ENCODE data around the gene C16orf82. TPM values are rescaled to one million over a fixed set of nuclear protein-coding genes. Genes with fewer than 3 reads are reported as not detected.

C16orf82 gene
- total and polyA plus RNA-seq, 7 experiments from 2014 or later, result not detected

DNA sequence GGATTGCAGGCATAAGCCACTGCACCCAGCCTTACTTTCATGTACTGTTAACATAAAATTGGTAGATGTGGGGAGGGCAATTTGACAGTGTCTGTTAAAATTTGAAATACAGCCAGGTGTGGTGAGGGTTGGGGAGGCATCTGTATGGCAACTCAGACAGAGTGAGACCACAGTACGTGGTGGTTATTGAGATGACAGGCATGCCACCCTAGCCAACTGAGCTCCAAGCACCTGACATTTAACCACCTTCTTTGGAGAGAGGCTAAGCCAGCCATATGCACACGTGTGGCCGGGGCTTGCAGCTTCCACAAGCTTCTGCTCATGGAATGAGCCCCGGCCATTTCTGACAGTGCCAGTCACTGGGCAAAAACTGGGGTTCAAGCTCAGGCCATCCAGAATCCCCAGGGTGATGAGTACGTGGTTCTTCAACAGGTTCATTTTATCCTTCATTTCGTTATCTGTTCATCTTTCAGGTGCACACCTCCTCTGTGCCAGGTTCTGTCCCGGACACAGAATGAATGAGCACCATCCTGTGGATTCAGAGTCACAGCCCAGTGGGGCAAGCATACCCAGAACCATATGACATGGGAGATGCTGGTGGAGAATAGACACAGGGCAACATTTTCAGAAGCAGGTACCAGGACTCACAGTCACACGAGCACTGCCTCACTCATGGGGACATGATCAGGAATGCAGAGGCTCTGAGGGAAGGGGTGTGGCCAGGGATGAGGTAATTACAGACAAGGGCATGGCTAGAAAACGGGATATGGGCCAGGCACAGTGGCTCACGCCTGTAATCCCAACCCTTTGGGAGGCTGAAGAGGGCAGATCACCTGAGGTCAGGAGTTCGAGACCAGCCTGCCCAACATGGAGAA, 36.2 kb downstream of the C16orf82 start:
- intact Hi-C loops (cut with micrococcal nuclease), result no loop called here
- Mint-ChIP-seq H3K27ac (peak overlapping the region in 1 of 9 donors; percentile 68), H3K9me3 (peaks cover 0 to 6% (median 0%) of the 10 kb centered on the region in 11 donors), H3K27me3 (peaks cover 0 to 10% (median under 1%) of the 10 kb centered on the region in 5 donors), H3K4me3 (no peak overlapping the region), H3K4me1 (peaks cover 0 to 5% (median 0%) of the 10 kb centered on the region in 7 donors), H3K36me3 (no peaks in the 10 kb centered on the region)
- H3K4me3 ChIP-seq (ENCODE audit: low read length), result no peak overlapping the region
- H3K27me3 ChIP-seq (ENCODE audit: control insufficient read depth in 2 of 2, insufficient read depth in 2 of 2, low read length in 2 of 2), result no peaks in the 10 kb centered on the region
- ChIA-PET CTCF (no interaction called here), POLR2A (no interaction called here)
- DNase-seq (no peak), ATAC-seq (no peak)
- H3K27ac ChIP-seq (ENCODE audit: low read depth, low read length), result no peak overlapping the region
- H3K36me3 ChIP-seq (ENCODE audit: control insufficient read depth in 2 of 3, insufficient read depth in 3 of 3, low read length in 3 of 3), result no peaks in the 10 kb centered on the region
- H3K4me1 ChIP-seq (ENCODE audit: control insufficient read depth in 2 of 2, insufficient read depth in 2 of 2, low read length in 2 of 2), result no peaks in the 10 kb centered on the region
- H3K9me3 ChIP-seq (ENCODE audit: control insufficient read depth in 2 of 3, low read length in 3 of 3), result no peaks in the 10 kb centered on the region

DNA sequence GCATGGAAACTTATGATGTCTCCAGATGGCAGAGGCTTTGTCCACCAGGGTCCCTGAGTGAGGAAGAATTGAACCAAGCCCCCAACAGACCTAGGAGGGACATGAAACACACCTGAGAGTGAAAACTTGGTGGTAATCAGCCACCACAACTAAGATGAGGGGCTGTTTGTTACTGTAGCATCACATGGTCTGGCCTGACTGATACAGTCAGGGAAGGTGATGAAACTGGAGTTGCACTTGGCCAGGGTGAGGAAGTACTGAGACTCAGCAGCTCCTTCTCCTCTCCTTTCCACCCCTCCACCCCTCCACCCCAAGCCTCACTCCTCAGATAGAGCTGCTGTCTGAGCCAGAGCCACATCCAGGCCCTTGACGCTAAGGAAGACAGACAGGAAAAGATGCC, 37.2 kb downstream of the C16orf82 start:
- ATAC-seq, result no peak
- H3K9me3 ChIP-seq (ENCODE audit: control insufficient read depth in 2 of 3, low read length in 3 of 3), result no peaks in the 10 kb centered on the region
- intact Hi-C loops (cut with micrococcal nuclease), result no loop called here

DNA sequence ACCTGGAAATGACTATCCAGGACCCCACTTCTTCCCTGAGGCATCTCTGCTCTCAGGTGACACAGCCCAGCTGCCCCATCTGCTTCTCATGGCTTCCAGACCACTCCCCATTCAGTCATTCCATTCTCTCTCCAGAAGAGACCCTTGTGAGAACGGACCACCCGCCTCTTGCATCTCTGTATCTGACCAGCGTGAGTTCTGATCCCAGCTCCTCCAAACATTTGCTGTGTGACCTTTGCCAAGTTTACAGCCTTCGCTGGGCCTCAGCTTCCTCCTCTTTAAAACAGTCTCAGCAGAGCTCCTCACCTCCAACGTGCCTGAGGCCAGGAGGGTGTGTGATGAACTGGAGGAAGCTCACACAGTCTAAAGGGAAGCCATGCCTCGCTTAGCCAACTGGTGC, 39.6 kb downstream of the C16orf82 start:
- Histone ChIP-seq H3K36me3 (ENCODE audit: control insufficient read depth in 2 of 3, insufficient read depth in 3 of 3, low read length in 3 of 3) (no peaks in the 10 kb centered on the region), H3K4me1 (ENCODE audit: control insufficient read depth in 2 of 2, insufficient read depth in 2 of 2, low read length in 2 of 2) (peaks cover 6 to 9% of the 10 kb centered on the region in 2 donors), H3K27ac (ENCODE audit: low read depth, low read length) (no peak overlapping the region), H3K9me3 (ENCODE audit: control insufficient read depth in 2 of 3, low read length in 3 of 3) (no peaks in the 10 kb centered on the region), H3K27me3 (ENCODE audit: control insufficient read depth in 2 of 2, insufficient read depth in 2 of 2, low read length in 2 of 2) (no peaks in the 10 kb centered on the region), H3K4me3 (ENCODE audit: low read length) (no peak overlapping the region)
- intact Hi-C loops (cut with micrococcal nuclease), result no loop called here
- H3K27ac Mint-ChIP-seq, result peak overlapping the region in 1 of 9 donors; percentile 27
- H3K27me3 Mint-ChIP-seq, result peaks cover 0 to 3% (median 0%) of the 10 kb centered on the region in 5 donors
- ChIA-PET CTCF (no interaction called here), POLR2A (interaction anchor here (0.6 kb wide), 1 partner anchor 10 kb away, joined by 4 read pairs; no protein-coding TSS in a partner anchor)
- DNase-seq (no peak), ATAC-seq (no peak)
- no peak overlapping the region for H3K4me3 Mint-ChIP-seq
- peaks cover 0 to 3% (median 0%) of the 10 kb centered on the region in 11 donors for H3K9me3 Mint-ChIP-seq
- H3K36me3 Mint-ChIP-seq, result no peaks in the 10 kb centered on the region
- peaks cover 0 to 9% (median 5%) of the 10 kb centered on the region in 7 donors for H3K4me1 Mint-ChIP-seq

More for the DNA sequence above, 37.2 kb downstream of the C16orf82 start:
- no peak overlapping the region for H3K4me3 Mint-ChIP-seq
- H3K27me3 Mint-ChIP-seq, result peaks cover 0 to 6% (median 2%) of the 10 kb centered on the region in 5 donors
- H3K4me1 Mint-ChIP-seq, result peaks cover 0 to 5% (median 0%) of the 10 kb centered on the region in 7 donors
- POLR2A ChIA-PET, result no interaction called here
- CTCF ChIA-PET, result no interaction called here
- no peak overlapping the region for H3K4me3 ChIP-seq (ENCODE audit: low read length)
- no peak overlapping the region for H3K27ac Mint-ChIP-seq
- peaks cover 0 to 6% (median 0%) of the 10 kb centered on the region in 11 donors for H3K9me3 Mint-ChIP-seq
- no peaks in the 10 kb centered on the region for H3K36me3 ChIP-seq (ENCODE audit: control insufficient read depth in 2 of 3, insufficient read depth in 3 of 3, low read length in 3 of 3)
- no peaks in the 10 kb centered on the region for H3K36me3 Mint-ChIP-seq
- no peak overlapping the region for H3K27ac ChIP-seq (ENCODE audit: low read depth, low read length)
- peaks cover 0 to 2% of the 10 kb centered on the region in 2 donors for H3K4me1 ChIP-seq (ENCODE audit: control insufficient read depth in 2 of 2, insufficient read depth in 2 of 2, low read length in 2 of 2)
- H3K27me3 ChIP-seq (ENCODE audit: control insufficient read depth in 2 of 2, insufficient read depth in 2 of 2, low read length in 2 of 2), result no peaks in the 10 kb centered on the region
- DNase-seq, result no peak

DNA sequence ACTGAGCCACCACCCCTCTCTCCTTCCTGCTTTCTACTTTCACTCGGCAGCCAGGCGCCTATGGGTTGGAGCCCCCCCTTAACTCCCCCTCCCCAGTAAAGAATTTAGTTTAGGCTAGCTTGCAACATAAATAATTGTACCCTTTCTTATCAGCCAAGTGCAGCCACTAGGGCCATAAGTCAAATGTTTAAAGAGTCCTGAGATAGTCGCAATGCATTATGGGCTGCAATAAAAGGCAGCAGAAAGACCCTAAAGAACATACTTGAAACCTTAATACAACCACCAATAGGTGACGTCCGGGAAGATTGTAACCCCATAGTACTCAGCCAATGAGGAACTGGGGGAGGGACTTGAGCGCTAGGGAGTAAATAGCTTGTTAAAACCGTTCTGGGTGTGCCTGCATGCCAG, 40.5 kb downstream of the C16orf82 start:
- Mint-ChIP-seq H3K27ac (no peak overlapping the region), H3K27me3 (peaks cover 0 to 3% (median 0%) of the 10 kb centered on the region in 5 donors), H3K4me3 (no peak overlapping the region), H3K4me1 (peaks cover 0 to 11% (median 6%) of the 10 kb centered on the region in 7 donors), H3K36me3 (no peaks in the 10 kb centered on the region), H3K9me3 (peaks cover 0 to 3% (median 0%) of the 10 kb centered on the region in 11 donors)
- ChIA-PET CTCF (no interaction called here), POLR2A (no interaction called here)
- no peaks in the 10 kb centered on the region for H3K27me3 ChIP-seq (ENCODE audit: control insufficient read depth in 2 of 2, insufficient read depth in 2 of 2, low read length in 2 of 2)
- no peak overlapping the region for H3K27ac ChIP-seq (ENCODE audit: low read depth, low read length)
- ATAC-seq, result no peak
- intact Hi-C loops (cut with micrococcal nuclease), result no loop called here
- no peak overlapping the region for H3K4me3 ChIP-seq (ENCODE audit: low read length)
- no peak for DNase-seq
- peaks cover 6 to 9% of the 10 kb centered on the region in 2 donors for H3K4me1 ChIP-seq (ENCODE audit: control insufficient read depth in 2 of 2, insufficient read depth in 2 of 2, low read length in 2 of 2)
- no peaks in the 10 kb centered on the region for H3K9me3 ChIP-seq (ENCODE audit: control insufficient read depth in 2 of 3, low read length in 3 of 3)
- H3K36me3 ChIP-seq (ENCODE audit: control insufficient read depth in 2 of 3, insufficient read depth in 3 of 3, low read length in 3 of 3), result no peaks in the 10 kb centered on the region

DNA sequence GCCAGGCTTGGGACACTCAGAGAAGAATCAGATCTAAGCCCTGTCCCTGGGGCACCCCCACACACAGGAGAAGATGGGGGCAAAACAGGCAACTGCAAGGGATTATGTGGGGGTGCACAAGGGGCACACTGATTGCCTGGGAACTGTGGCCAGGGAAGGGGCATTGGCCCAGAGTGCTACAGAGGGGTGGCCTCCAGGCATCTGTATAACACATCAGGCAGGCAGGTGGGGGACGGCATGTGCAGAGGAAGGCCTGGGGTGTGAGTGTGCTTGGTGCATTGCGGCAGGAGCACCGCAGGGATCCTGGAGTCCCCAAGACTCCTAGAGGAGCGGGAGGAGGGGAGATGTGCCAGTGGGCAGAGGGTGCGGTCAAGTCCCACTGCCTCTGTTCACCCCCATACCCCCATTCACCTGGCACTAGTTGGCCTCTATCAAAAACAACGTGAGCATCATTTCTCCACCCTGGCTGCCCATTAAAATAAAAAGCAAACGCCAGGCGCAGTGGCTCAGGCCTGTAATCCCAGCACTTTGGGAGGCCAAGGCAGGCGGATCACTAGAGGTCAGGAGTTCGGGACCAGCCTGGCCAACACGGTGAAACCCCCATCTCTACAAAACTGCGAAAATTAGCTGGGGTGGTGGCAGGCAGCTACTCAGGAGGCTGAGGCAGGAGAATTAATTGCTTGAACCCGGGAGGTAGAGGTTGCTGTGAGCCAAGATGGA, 41.5 kb downstream of the C16orf82 start:
- H3K27ac ChIP-seq (ENCODE audit: low read depth, low read length), result no peak overlapping the region
- no peak for ATAC-seq
- Mint-ChIP-seq H3K4me1 (peaks cover 0 to 13% (median 6%) of the 10 kb centered on the region in 7 donors), H3K9me3 (peaks cover 0 to under 1% (median 0%) of the 10 kb centered on the region in 11 donors), H3K27ac (peak overlapping the region in 1 of 9 donors; percentile 80), H3K27me3 (peaks cover 0 to 4% (median 0%) of the 10 kb centered on the region in 5 donors), H3K4me3 (peak overlapping the region in 3 of 10 donors; percentile 26 to 62 (median 45)), H3K36me3 (no peaks in the 10 kb centered on the region)
- no peaks in the 10 kb centered on the region for H3K36me3 ChIP-seq (ENCODE audit: control insufficient read depth in 2 of 3, insufficient read depth in 3 of 3, low read length in 3 of 3)
- no peaks in the 10 kb centered on the region for H3K9me3 ChIP-seq (ENCODE audit: control insufficient read depth in 2 of 3, low read length in 3 of 3)
- ChIA-PET POLR2A (no interaction called here), CTCF (no interaction called here)
- no peak overlapping the region for H3K4me3 ChIP-seq (ENCODE audit: low read length)
- intact Hi-C loops (cut with micrococcal nuclease), result loop anchor here (2.0 kb wide), 3 partner anchors 349 to 1831 kb away; no protein-coding TSS in a partner anchor
- H3K27me3 ChIP-seq (ENCODE audit: control insufficient read depth in 2 of 2, insufficient read depth in 2 of 2, low read length in 2 of 2), result no peaks in the 10 kb centered on the region
- DNase-seq, result no peak
- H3K4me1 ChIP-seq (ENCODE audit: control insufficient read depth in 2 of 2, insufficient read depth in 2 of 2, low read length in 2 of 2), result peaks cover 6 to 9% of the 10 kb centered on the region in 2 donors

DNA sequence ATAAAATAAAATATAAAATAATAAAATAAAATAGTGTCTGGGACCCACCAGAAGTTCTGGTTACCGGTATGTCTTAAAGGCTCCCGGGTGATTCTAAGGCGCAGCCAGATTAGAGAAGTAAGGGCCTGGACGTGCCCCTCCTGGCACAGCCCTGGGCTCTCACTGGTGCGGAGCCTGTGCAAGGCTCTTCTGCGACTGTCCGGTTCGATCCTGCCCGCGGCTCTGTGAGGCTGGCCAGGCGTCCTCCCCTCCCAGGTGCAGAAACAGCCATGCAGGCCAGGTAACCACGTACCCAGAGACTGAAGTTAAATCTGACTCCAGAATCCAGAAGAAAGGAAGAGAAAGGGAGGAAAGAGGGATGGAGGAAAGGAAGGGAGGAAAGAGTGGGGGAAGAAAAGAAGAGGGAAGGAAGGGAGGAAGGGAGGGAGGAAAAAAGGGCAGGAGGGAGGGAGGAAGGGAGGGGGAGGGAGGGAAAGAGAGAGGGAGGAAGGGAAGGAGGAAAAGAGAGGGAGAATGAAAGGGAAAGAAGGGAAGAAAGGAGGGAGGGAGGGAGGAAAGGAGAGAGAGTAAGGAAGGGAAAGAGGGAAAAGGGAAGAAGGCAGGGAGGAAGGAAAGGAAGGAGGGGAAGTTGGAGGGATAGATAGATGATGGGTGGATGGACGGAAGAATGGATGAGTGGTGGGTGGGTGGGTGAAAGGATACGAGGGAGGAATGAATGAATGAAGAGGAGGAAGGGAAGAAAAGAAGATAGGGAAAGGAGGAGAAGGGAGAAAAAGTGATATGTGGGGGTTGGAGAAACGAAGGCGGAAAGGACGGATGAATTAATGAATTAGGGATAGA, 42.3 kb downstream of the C16orf82 start:
- Histone ChIP-seq H3K27ac (ENCODE audit: low read depth, low read length) (no peak overlapping the region), H3K4me1 (ENCODE audit: control insufficient read depth in 2 of 2, insufficient read depth in 2 of 2, low read length in 2 of 2) (peaks cover 6 to 9% of the 10 kb centered on the region in 2 donors), H3K4me3 (ENCODE audit: low read length) (peak overlapping the region; percentile 54), H3K36me3 (ENCODE audit: control insufficient read depth in 2 of 3, insufficient read depth in 3 of 3, low read length in 3 of 3) (no peaks in the 10 kb centered on the region), H3K27me3 (ENCODE audit: control insufficient read depth in 2 of 2, insufficient read depth in 2 of 2, low read length in 2 of 2) (no peaks in the 10 kb centered on the region), H3K9me3 (ENCODE audit: control insufficient read depth in 2 of 3, low read length in 3 of 3) (no peaks in the 10 kb centered on the region)
- H3K4me3 Mint-ChIP-seq, result peak overlapping the region; percentile 54 to 84 (median 70)
- H3K36me3 Mint-ChIP-seq, result no peaks in the 10 kb centered on the region
- ChIA-PET POLR2A (no interaction called here), CTCF (interaction anchor here (0.6 kb wide), 1 partner anchor 152 kb away, joined by 3 read pairs; no protein-coding TSS in a partner anchor)
- ATAC-seq (no peak), DNase-seq (no peak)
- intact Hi-C loops (cut with micrococcal nuclease), result loop anchor here (2.0 kb wide), 3 partner anchors 348 to 1832 kb away; no protein-coding TSS in a partner anchor
- peak overlapping the region in 3 of 9 donors; percentile 12 to 71 (median 20) for H3K27ac Mint-ChIP-seq
- peaks cover 0 to 5% (median 0%) of the 10 kb centered on the region in 5 donors for H3K27me3 Mint-ChIP-seq
- H3K9me3 Mint-ChIP-seq, result no peaks in the 10 kb centered on the region
- H3K4me1 Mint-ChIP-seq, result peaks cover 0 to 13% (median 6%) of the 10 kb centered on the region in 7 donors

Data from naive thymus-derived CD4-positive, alpha-beta T cell (primary cell).